ENCODE results near the gene JAKMIP1. TPM values are rescaled to one million over a fixed set of nuclear protein-coding genes. Genes with fewer than 3 reads are reported as not detected.

JAKMIP1 gene
- total RNA-seq, 2 experiments from 2014 or later = 4.0 to 5.1 TPM

DNA sequence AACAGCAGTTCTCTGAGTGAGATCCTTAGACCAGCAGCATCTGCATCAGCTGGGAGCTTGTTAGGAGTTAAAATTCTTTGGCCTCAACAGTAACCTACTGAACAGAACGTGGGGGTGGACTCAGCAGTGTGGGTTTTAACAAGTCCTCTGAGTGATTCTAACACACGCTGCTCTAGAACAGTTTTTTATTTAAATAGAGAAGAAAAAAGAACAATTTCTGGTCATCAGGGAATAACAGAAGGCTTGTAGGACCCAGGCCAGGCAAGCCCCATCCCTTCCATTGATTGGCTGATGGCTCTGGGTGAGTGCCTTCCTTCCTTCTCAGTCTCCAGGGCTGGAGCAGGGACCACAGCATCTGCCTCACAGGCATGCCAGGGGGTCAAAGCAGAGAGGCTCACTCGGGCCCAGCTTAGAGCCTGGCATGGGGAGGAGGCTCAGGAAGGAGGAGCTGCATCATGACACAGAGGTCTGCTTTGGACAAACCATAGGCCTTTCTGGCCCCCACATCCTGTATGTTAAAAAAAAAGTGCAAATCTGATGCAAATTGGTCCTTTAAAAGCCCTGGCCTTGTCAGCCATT is 56.7 kb downstream of the JAKMIP1 start:
- BruUV-seq (replicated peaks) = no TSS peak
- POLR2A ChIA-PET = no interaction called here

GRCh38 chr4:6142935-6143602 is 57.3 kb downstream of the JAKMIP1 start:
- DNase-seq (ENCODE audit: low spot score) = no peak
- POLR2A ChIA-PET = no interaction called here
- Histone ChIP-seq H3K4me2 (ENCODE audit: low read length) (no peak overlapping the region), H2AFZ (ENCODE audit: low read length) (no peak overlapping the region), H3K79me2 (ENCODE audit: insufficient read depth, low read depth, low read length) (no peaks in the 10 kb centered on the region), H3K9me3 (ENCODE audit: low read length) (no peaks in the 10 kb centered on the region), H3K36me3 (ENCODE audit: insufficient read depth, low read length) (no peaks in the 10 kb centered on the region), H3K4me1 (ENCODE audit: insufficient read depth, low read length, poor library complexity, severe bottlenecking) (no peaks in the 10 kb centered on the region), H3K9me2 (ENCODE audit: insufficient read depth, low read length) (no peaks in the 10 kb centered on the region), H4K20me1 (ENCODE audit: insufficient read depth, low read length) (no peaks in the 10 kb centered on the region), H3K4me3 (ENCODE audit: low read depth, low read length, poor library complexity, severe bottlenecking) (no peak overlapping the region), H3K27ac (ENCODE audit: low read depth, low read length, poor library complexity, severe bottlenecking) (no peak overlapping the region)
- intact Hi-C loops (cut with micrococcal nuclease; ENCODE audit: unreplicated experiment) = no loop called here
- CTCF ChIA-PET (ENCODE audit: unreplicated experiment) = no interaction called here
- TF ChIP-seq EZH2phosphoT487 (IDR thresholded peaks at IDR 0.05; ENCODE audit: borderline replicate concordance, low read depth, low read length) (no peak), CTCF (conservative IDR thresholded peaks at IDR 0.05; ENCODE audit: low read length) (no peak)
- no TSS peak for BruUV-seq (replicated peaks)

More for the DNA sequence above, 56.7 kb downstream of the JAKMIP1 start:
- CTCF ChIA-PET (ENCODE audit: unreplicated experiment) = no interaction called here
- Histone ChIP-seq H4K20me1 (ENCODE audit: insufficient read depth, low read length) (no peaks in the 10 kb centered on the region), H3K9me3 (ENCODE audit: low read length) (no peaks in the 10 kb centered on the region), H3K79me2 (ENCODE audit: insufficient read depth, low read depth, low read length) (no peaks in the 10 kb centered on the region), H3K36me3 (ENCODE audit: insufficient read depth, low read length) (no peaks in the 10 kb centered on the region), H3K4me1 (ENCODE audit: insufficient read depth, low read length, poor library complexity, severe bottlenecking) (no peaks in the 10 kb centered on the region), H3K4me3 (ENCODE audit: low read depth, low read length, poor library complexity, severe bottlenecking) (no peak overlapping the region), H3K9me2 (ENCODE audit: insufficient read depth, low read length) (no peaks in the 10 kb centered on the region), H3K4me2 (ENCODE audit: low read length) (no peak overlapping the region), H3K27ac (ENCODE audit: low read depth, low read length, poor library complexity, severe bottlenecking) (no peak overlapping the region), H2AFZ (ENCODE audit: low read length) (no peak overlapping the region)
- TF ChIP-seq CTCF (conservative IDR thresholded peaks at IDR 0.05; ENCODE audit: low read length) (no peak), EZH2phosphoT487 (IDR thresholded peaks at IDR 0.05; ENCODE audit: borderline replicate concordance, low read depth, low read length) (no peak)
- intact Hi-C loops (cut with micrococcal nuclease; ENCODE audit: unreplicated experiment) = no loop called here
- DNase-seq (ENCODE audit: low spot score) = no peak

- BruUV-seq (replicated peaks) = no TSS peak
Observed at GRCh38 chr4:6142511-6142910, 57.8 kb downstream of the JAKMIP1 start.

More at GRCh38 chr4:6142511-6142910, 57.8 kb downstream of the JAKMIP1 start:
- no peak overlapping the region for H3K27ac ChIP-seq (ENCODE audit: low read depth, low read length, poor library complexity, severe bottlenecking)
- H3K36me3 ChIP-seq (ENCODE audit: insufficient read depth, low read length) = no peaks in the 10 kb centered on the region
- H3K4me1 ChIP-seq (ENCODE audit: insufficient read depth, low read length, poor library complexity, severe bottlenecking) = no peaks in the 10 kb centered on the region
- no peaks in the 10 kb centered on the region for H3K9me3 ChIP-seq (ENCODE audit: low read length)
- intact Hi-C loops (cut with micrococcal nuclease; ENCODE audit: unreplicated experiment) = no loop called here
- H3K4me3 ChIP-seq (ENCODE audit: low read depth, low read length, poor library complexity, severe bottlenecking) = no peak overlapping the region
- H3K4me2 ChIP-seq (ENCODE audit: low read length) = no peak overlapping the region
- no peak for DNase-seq (ENCODE audit: low spot score)
- POLR2A ChIA-PET = no interaction called here
- CTCF ChIA-PET (ENCODE audit: unreplicated experiment) = no interaction called here
- TF ChIP-seq EZH2phosphoT487 (IDR thresholded peaks at IDR 0.05; ENCODE audit: borderline replicate concordance, low read depth, low read length) (no peak), CTCF (conservative IDR thresholded peaks at IDR 0.05; ENCODE audit: low read length) (no peak)
- no peaks in the 10 kb centered on the region for H3K79me2 ChIP-seq (ENCODE audit: insufficient read depth, low read depth, low read length)
- no peaks in the 10 kb centered on the region for H4K20me1 ChIP-seq (ENCODE audit: insufficient read depth, low read length)
- no peak overlapping the region for H2AFZ ChIP-seq (ENCODE audit: low read length)
- no peaks in the 10 kb centered on the region for H3K9me2 ChIP-seq (ENCODE audit: insufficient read depth, low read length)

Measured in OCI-LY7 (cell line).